IMR-90 (cell line): Measurements from ENCODE around the gene IGFBP3. TPM values are rescaled to one million over a fixed set of nuclear protein-coding genes. Genes with fewer than 3 reads are reported as not detected.

Experiments used
- ATAC-seq: fragments of 200-7000 bp; cut with Tn5 transposase; 2 replicates; pipeline ENCODE4 v1.9.1; 2020; ENCODE audit warnings: low read depth, mild to moderate bottlenecking, moderate library complexity
- BruUV-seq: library from RNA; stranded (reverse); fragments of 400-500 nt; replicated peaks from 2 replicates; lab custom pipeline; 2021; lab: Mats Ljungman, UMichigan
- CTCF ChIA-PET: fragments of 300-600 bp; formaldehyde crosslinking; extraction: SDS; loops from one replicate; lab custom pipeline; 2021; ENCODE audit warnings: antibody characterized with exemption; lab: Yijun Ruan, JAX
- POLR2A ChIA-PET: fragments of 300-600 bp; sonication (Branson Sonifier 250); formaldehyde crosslinking; loops from one replicate; lab custom pipeline; 2022; ENCODE audit warnings: antibody characterized with exemption; ENCODE audit not compliant: unreplicated experiment; lab: Charles Lee
- DNase-seq: peaks from one replicate; pipeline ENCODE4 v3.0.0; 2013
- H2AFZ ChIP-seq: replicated peaks from 2 replicates; pipeline ENCODE3; 2013; ENCODE audit warnings: low read length, mild to moderate bottlenecking; ENCODE audit not compliant: poor library complexity
- H2AK5ac ChIP-seq: 2 replicates; pipeline ENCODE4 v1.6.1; 2013; ENCODE audit warnings: low read depth, low read length, inconsistent platforms
- H2AK9ac ChIP-seq: replicated peaks from 2 replicates; pipeline ENCODE3; 2013; ENCODE audit warnings: mild to moderate bottlenecking, low read depth, low read length, moderate library complexity; ENCODE audit not compliant: poor library complexity
- H2BK120ac ChIP-seq: 2 replicates; pipeline ENCODE4 v1.6.1; 2013; ENCODE audit warnings: low read depth, low read length, inconsistent platforms
- H2BK15ac ChIP-seq: 3 replicates; pipeline ENCODE4 v1.6.1; 2013; ENCODE audit warnings: low read depth, low read length, inconsistent platforms
- H2BK20ac ChIP-seq: 2 replicates; pipeline ENCODE4 v1.6.1; 2013; ENCODE audit warnings: low read depth, mild to moderate bottlenecking, inconsistent platforms, low read length, moderate library complexity
- H2BK5ac ChIP-seq: 2 replicates; pipeline ENCODE4 v1.6.1; 2013; ENCODE audit warnings: mild to moderate bottlenecking, low read depth, low read length, inconsistent platforms; ENCODE audit not compliant: poor library complexity, severe bottlenecking
- H3K14ac ChIP-seq: replicated peaks from 2 replicates; pipeline ENCODE4 v1.6.1; 2013; ENCODE audit warnings: low read depth, low read length, inconsistent platforms
- H3K18ac ChIP-seq: 2 replicates; pipeline ENCODE4 v1.6.1; 2013; ENCODE audit warnings: low read depth, low read length, control low read depth
- H3K23ac ChIP-seq: 2 replicates; pipeline ENCODE4 v1.6.1; 2013; ENCODE audit warnings: low read depth, low read length, inconsistent platforms
- H3K27ac ChIP-seq: 2 replicates; pipeline ENCODE4 v1.5.1; 2013; ENCODE audit warnings: mild to moderate bottlenecking, control low read depth, low read length; ENCODE audit not compliant: insufficient read depth
- H3K27me3 ChIP-seq: 2 replicates; pipeline ENCODE4 v1.6.1; 2013; ENCODE audit warnings: low read length; ENCODE audit not compliant: control insufficient read depth, insufficient read depth
- H3K36me3 ChIP-seq: 2 replicates; pipeline ENCODE4 v1.6.1; 2013; ENCODE audit warnings: low read length, mixed read lengths; ENCODE audit not compliant: control insufficient read depth, insufficient read depth
- H3K4ac ChIP-seq: 2 replicates; pipeline ENCODE4 v1.6.1; 2013; ENCODE audit warnings: low read depth, low read length, inconsistent platforms
- H3K4me1 ChIP-seq: 2 replicates; pipeline ENCODE4 v1.6.1; 2013; ENCODE audit warnings: low read length, mixed read lengths; ENCODE audit not compliant: control insufficient read depth, insufficient read depth
- H3K4me2 ChIP-seq: 2 replicates; pipeline ENCODE4 v1.6.1; 2013; ENCODE audit warnings: low read depth, mild to moderate bottlenecking, control low read depth, low read length, moderate library complexity
- H3K4me3 ChIP-seq: 2 replicates; pipeline ENCODE4 v1.5.1; 2013; ENCODE audit warnings: low read depth, mild to moderate bottlenecking, control low read depth, low read length, moderate library complexity; ENCODE audit not compliant: insufficient read depth
- H3K56ac ChIP-seq: 2 replicates; pipeline ENCODE4 v1.6.1; 2013; ENCODE audit warnings: low read length, inconsistent platforms; ENCODE audit not compliant: insufficient read depth; ENCODE audit errors: extremely low read depth
- H3K79me1 ChIP-seq, 2 experiments: 2 replicates each; pipeline ENCODE4 v1.6.1; 2013; ENCODE audit warnings: low read length in 2 of 2, inconsistent platforms in 1 of 2, low read depth in 1 of 2
- H3K9ac ChIP-seq: 2 replicates; pipeline ENCODE4 v1.6.1; 2013; ENCODE audit warnings: low read depth, low read length, control low read depth
- H3K9me1 ChIP-seq: 2 replicates; pipeline ENCODE4 v1.6.1; 2013; ENCODE audit warnings: low read length, inconsistent platforms; ENCODE audit not compliant: insufficient read depth
- H3K9me3 ChIP-seq: 2 replicates; pipeline ENCODE4 v1.6.1; 2013; ENCODE audit warnings: low read length; ENCODE audit not compliant: control insufficient read depth, insufficient read depth
- H4K20me1 ChIP-seq: 2 replicates; pipeline ENCODE4 v1.6.1; 2013; ENCODE audit warnings: low read length, inconsistent platforms; ENCODE audit not compliant: insufficient read depth
- H4K5ac ChIP-seq: 2 replicates; pipeline ENCODE4 v1.6.1; 2013; ENCODE audit warnings: mild to moderate bottlenecking, low read depth, low read length, control low read depth
- H4K8ac ChIP-seq, 2 experiments: 2 replicates each; pipeline ENCODE4 v1.6.1; 2013; ENCODE audit warnings: low read depth in 2 of 2, low read length in 2 of 2, control low read depth in 1 of 2, inconsistent platforms in 1 of 2
- H4K91ac ChIP-seq: 2 replicates; pipeline ENCODE4 v1.6.1; 2013; ENCODE audit warnings: low read depth, low read length, inconsistent platforms; ENCODE audit not compliant: insufficient read depth
- CTCF ChIP-seq: conservative IDR thresholded peaks from 2 replicates; pipeline ENCODE4 v1.5.1; 2012; ENCODE audit warnings: mild to moderate bottlenecking, low read depth, low read length, improper control_type of control experiment
- ELK1 ChIP-seq: fragments of 150-350 bp; IDR thresholded peaks from 2 replicates; pipeline ENCODE4 v1.6.1; 2016; ENCODE audit warnings: low read depth, mild to moderate bottlenecking, low read length, moderate library complexity, borderline replicate concordance
- MAFK ChIP-seq: IDR thresholded peaks from 2 replicates; pipeline ENCODE4 v1.6.1; 2012; ENCODE audit warnings: low read depth, low read length, improper control_type of control experiment
- POLR2A ChIP-seq: IDR thresholded peaks from 2 replicates; pipeline ENCODE4 v1.6.1; 2012; ENCODE audit warnings: mild to moderate bottlenecking, low read depth, low read length
- RAD21 ChIP-seq: IDR thresholded peaks from 2 replicates; pipeline ENCODE4 v1.6.1; 2012; ENCODE audit warnings: low read length, improper control_type of control experiment
- RCOR1 ChIP-seq: IDR thresholded peaks from 2 replicates; pipeline ENCODE4 v1.6.1; 2012; ENCODE audit warnings: mild to moderate bottlenecking, low read length, improper control_type of control experiment; ENCODE audit not compliant: insufficient replicate concordance
- RFX5 ChIP-seq: IDR thresholded peaks from 2 replicates; pipeline ENCODE4 v1.8.0; 2012; ENCODE audit warnings: low read depth, mild to moderate bottlenecking, low read length, moderate library complexity
- USF2 ChIP-seq: fragments of 150-350 bp; IDR thresholded peaks from 2 replicates; pipeline ENCODE4 v1.6.1; 2017; ENCODE audit warnings: mild to moderate bottlenecking, antibody characterized with exemption, low read length, low read depth
- WGBS, 2 experiments: methylation state at CpG; one replicate each; pipeline versions ENCODE4 v1.1.5 to v1.1.7; 2013; ENCODE audit warnings: missing lambda C conversion rate in 2 of 2; ENCODE audit not compliant: insufficient read length in 1 of 2; ENCODE audit errors: extremely low coverage in 2 of 2; 5-methylcytosine and 5-hydroxymethylcytosine counted together
- dilution Hi-C: fragments of 300-500 bp; cut with HindIII; formaldehyde crosslinking; loops from one replicate; pipeline ENCODE4 v1.14.3; 2018; ENCODE audit warnings: low sequenced_read_pairs; ENCODE audit not compliant: unreplicated experiment
- in situ Hi-C: fragments of 300-500 bp; cut with MboI; formaldehyde crosslinking; loops from 3 replicates; pipeline ENCODE4 v1.14.3; 2019; ENCODE audit warnings: low sequenced_read_pairs, inconsistent platforms, mixed read lengths
- intact Hi-C: fragments of 100-400 bp; cut with micrococcal nuclease; formaldehyde crosslinking; loops from 2 replicates; pipeline ENCODE4 v1.10.0; 2022
- polyA plus RNA-seq, 3 experiments: library from polyadenylated mRNA; depleted of rRNA; stranded (reverse); fragments of >200 nt; gene quantifications; 2 replicates each; pipeline ENCODE4 v1.2.3, GENCODE V29; 2012; ENCODE audit warnings: low replicate concordance in 1 of 3
- total RNA-seq: library from RNA; depleted of rRNA; stranded (reverse); fragments of >200 nt; gene quantifications from 2 replicates; pipeline ENCODE4 v1.2.3, GENCODE V29; 2012

The IGFBP3 gene
- total and polyA plus RNA-seq, 2 of the 4 experiments (the other 2 are of a cell fraction), result 272 to 601 TPM

- DNase-seq, result no peak
- H4K5ac ChIP-seq, result no peak overlapping the region
- POLR2A ChIA-PET, result no interaction called here
- H3K4me1 ChIP-seq, result no peaks in the 10 kb centered on the region
- in situ Hi-C loops, result loop anchor here (25.0 kb wide), 1 partner anchor 201 kb away; no protein-coding TSS in a partner anchor
- no peak overlapping the region for H3K56ac ChIP-seq
- H3K9me3 ChIP-seq, result no peaks in the 10 kb centered on the region
- peak overlapping the region; percentile 11 for H2AK9ac ChIP-seq
- H3K14ac ChIP-seq, result no peak overlapping the region
- no peaks in the 10 kb centered on the region for H4K20me1 ChIP-seq
- intact Hi-C loops, result no loop called here
- H3K9ac ChIP-seq, result no peak overlapping the region
- H4K8ac ChIP-seq, result no peak overlapping the region
- TF ChIP-seq MAFK (no peak), RAD21 (no peak), CTCF (peak; percentile 34), ELK1 (no peak), RFX5 (no peak), RCOR1 (no peak), POLR2A (no peak), USF2 (no peak)
- no peak overlapping the region for H2BK15ac ChIP-seq
- H3K36me3 ChIP-seq, result no peaks in the 10 kb centered on the region
- 51% methylated on average over 4 of the region's 9 CpGs; no CpG with 5 or more reads in 1 of the 2 experiments for WGBS, 2 experiments
- no peak overlapping the region for H2BK5ac ChIP-seq
- no peak overlapping the region for H3K23ac ChIP-seq
- H3K18ac ChIP-seq, result no peak overlapping the region
- H3K9me1 ChIP-seq, result 0 out of 2 replicates have a peak, but pooled peaks cover 2% of the 10 kb centered on the region
- H2BK20ac ChIP-seq, result no peak overlapping the region
- H3K27me3 ChIP-seq, result peaks cover 29% of the 10 kb centered on the region
- ATAC-seq, result no peak
- no peak overlapping the region for H2BK120ac ChIP-seq
- H3K79me1 ChIP-seq, result no peaks in the 10 kb centered on the region
- H3K4me2 ChIP-seq, result no peak overlapping the region
- no peak overlapping the region for H2AFZ ChIP-seq
- CTCF ChIA-PET, result no interaction called here
- no peak overlapping the region for H3K4me3 ChIP-seq
- dilution Hi-C loops, result no loop called here
- no peak overlapping the region for H4K91ac ChIP-seq
- H3K27ac ChIP-seq, result no peak overlapping the region
- H2AK5ac ChIP-seq, result no peak overlapping the region
- BruUV-seq, result no TSS peak
- H3K4ac ChIP-seq, result no peak overlapping the region
These were observed 57.4 kb downstream of the IGFBP3 start for GRCh38 chr7:45863715-45864114.
